ENCODE measurements around the gene CFAP54.
A peak's percentile ranks its signal among the peaks of the same experiment; 100 is the strongest.
"Not testable (repeated sequence)": the region's sequence is repeated elsewhere in the genome, so short reads cannot be mapped to it uniquely, and the experiment has no call there.

Gene CFAP54

GRCh38 chr12:96605684-96606083 is 116.3 kb downstream of the CFAP54 start:
- DNase-seq (ENCODE audit: extremely low spot score, insufficient read length, low read depth) = no peak
- no peak for FAIRE-seq

DNA sequence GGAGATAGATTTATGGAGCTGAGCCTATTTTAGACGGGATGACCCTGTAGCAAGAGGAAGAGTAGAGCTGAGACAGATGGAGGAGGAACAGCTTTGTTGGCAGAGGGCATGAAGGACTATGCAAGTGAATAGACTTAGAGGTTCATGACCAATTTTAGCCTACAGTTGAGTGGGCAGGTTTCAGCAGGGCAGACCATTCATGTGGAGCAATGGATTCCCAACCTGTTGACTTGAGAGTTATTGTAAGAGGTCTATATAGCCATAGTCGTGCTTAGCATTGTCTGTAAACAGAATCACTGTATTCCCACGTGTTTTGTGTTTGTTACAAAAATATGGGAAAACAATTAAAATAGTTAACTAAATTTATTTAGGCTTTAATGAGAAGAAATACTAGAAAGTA is 116.8 kb downstream of the CFAP54 start:
- no peak for DNase-seq (ENCODE audit: extremely low spot score, insufficient read length, low read depth)
- FAIRE-seq = no peak

- DNase-seq (ENCODE audit: extremely low spot score, insufficient read length, low read depth) (no peak), FAIRE-seq (no peak)
These were observed 117.3 kb downstream of the CFAP54 start for GRCh38 chr12:96606644-96607043.

GRCh38 chr12:96617178-96617577 is 127.8 kb downstream of the CFAP54 start:
- FAIRE-seq = no peak
- no peak for DNase-seq (ENCODE audit: extremely low spot score, insufficient read length, low read depth)

- FAIRE-seq (no peak), DNase-seq (ENCODE audit: extremely low spot score, insufficient read length, low read depth) (no peak)
These were observed 133.8 kb downstream of the CFAP54 start for GRCh38 chr12:96623155-96623554.

- FAIRE-seq (no peak), DNase-seq (ENCODE audit: extremely low spot score, insufficient read length, low read depth) (no peak)
These were observed 134.4 kb downstream of the CFAP54 start for GRCh38 chr12:96623656-96624217.

GRCh38 chr12:96635844-96636243 is 146.5 kb downstream of the CFAP54 start:
- DNase-seq (ENCODE audit: extremely low spot score, insufficient read length, low read depth) (no peak), FAIRE-seq (no peak)

DNA sequence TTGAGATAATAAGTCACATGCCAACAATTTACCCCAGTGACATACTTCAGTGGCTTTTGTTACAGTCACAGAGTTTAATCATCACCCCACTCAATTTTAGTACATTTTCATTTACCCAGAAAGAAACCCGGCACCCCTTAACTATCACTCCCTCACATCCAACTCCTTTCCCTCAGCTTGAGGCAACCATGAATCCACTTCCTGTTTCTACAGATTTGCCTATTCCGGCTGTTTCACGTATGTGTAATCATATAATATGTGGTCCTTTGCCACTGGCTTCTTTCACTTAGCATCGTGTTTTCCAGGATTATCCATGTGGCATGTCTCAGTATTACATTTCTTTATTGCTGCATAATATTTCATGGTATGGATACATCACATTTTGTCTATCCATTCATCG is 147.5 kb downstream of the CFAP54 start:
- FAIRE-seq (no peak), DNase-seq (ENCODE audit: extremely low spot score, insufficient read length, low read depth) (no peak)

GRCh38 chr12:96648923-96649322 is 159.5 kb downstream of the CFAP54 start:
- FAIRE-seq = no peak
- no peak for DNase-seq (ENCODE audit: extremely low spot score, insufficient read length, low read depth)

DNA sequence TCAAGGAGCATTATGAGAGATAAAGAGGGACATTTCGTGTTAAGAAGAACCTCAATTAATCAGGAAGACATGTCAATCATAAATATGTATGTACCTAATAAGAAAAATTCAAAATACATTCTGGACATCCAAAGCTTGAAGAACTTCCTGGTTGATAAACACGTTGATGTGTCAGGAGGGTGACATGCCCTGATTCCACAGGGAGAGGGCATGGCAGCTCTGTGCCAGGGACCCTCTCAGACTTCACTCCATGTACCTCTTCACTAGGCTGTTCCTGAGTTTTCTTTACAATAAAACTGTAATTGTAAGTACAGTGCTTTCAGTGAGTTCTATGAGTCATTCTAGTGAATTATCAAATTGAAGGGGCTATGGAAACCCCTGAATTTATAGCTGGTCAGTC is 163.5 kb downstream of the CFAP54 start:
- FAIRE-seq (no peak), DNase-seq (ENCODE audit: extremely low spot score, insufficient read length, low read depth) (no peak)

GRCh38 chr12:96658075-96658474 is 168.7 kb downstream of the CFAP54 start:
- no peak for DNase-seq (ENCODE audit: extremely low spot score, insufficient read length, low read depth)
- FAIRE-seq = peak; percentile 9

DNA sequence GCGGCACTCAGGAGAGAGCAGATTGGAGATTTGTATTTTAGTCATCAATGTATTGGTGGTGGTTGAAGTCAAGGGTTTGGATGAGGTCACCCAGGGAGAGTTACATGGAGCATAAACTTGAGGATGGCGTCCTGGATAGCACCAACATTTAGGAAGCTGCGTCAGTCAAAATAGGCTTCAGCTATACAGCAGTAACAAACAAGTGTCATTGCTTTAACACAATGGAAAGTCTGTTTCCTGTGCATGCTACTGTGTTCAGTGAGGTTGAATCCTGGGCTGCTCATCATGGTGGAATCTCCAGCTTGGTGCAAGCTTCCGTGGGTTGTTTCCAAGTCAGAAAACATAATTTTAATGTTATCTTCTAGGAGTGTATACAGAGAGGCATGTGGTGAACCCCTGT is 180.4 kb downstream of the CFAP54 start:
- FAIRE-seq (no peak), DNase-seq (ENCODE audit: extremely low spot score, insufficient read length, low read depth) (no peak)

- FAIRE-seq = no peak
- DNase-seq (ENCODE audit: extremely low spot score, insufficient read length, low read depth) = no peak
These were observed 181.0 kb downstream of the CFAP54 start for GRCh38 chr12:96670334-96670899.

DNA sequence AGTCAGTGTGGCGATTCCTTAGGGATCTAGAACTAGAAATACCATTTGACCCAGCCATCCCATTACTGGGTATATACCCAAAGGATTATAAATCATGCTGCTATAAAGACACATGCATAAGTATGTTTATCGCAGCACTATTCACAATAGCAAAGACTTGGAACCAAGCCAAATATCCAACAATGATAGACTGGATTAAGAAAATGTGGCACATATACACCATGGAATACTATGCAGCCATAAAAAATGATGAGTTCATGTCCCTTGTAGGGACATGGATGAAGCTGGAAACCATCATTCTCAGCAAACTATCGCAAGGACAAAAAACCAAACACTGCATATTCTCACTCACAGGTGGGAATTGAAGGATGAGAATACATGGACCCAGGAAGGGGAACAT is 186.1 kb downstream of the CFAP54 start:
- not testable (repeated sequence) for FAIRE-seq; DNase-seq (ENCODE audit: extremely low spot score, insufficient read length, low read depth)

DNA sequence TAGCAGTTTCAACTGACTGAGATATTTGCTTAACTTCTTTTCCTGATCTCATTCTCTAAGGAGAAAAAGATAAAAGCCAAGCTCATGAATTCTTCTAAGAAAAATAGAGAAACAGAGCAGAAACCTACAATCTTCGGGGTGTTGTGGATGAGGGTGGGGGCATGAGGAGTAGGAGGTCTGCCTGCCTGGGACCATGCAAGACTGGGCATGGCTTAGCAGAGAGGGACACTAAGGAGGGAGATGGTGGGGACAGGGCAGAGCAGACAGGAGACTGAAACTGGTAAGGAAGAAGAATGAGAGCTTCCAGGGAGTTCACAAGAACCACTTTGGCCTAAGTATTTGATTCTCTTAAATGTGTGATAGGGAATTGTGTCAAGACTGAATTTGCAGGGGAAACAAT is 188.0 kb downstream of the CFAP54 start:
- DNase-seq (ENCODE audit: extremely low spot score, insufficient read length, low read depth) (no peak), FAIRE-seq (no peak)

- DNase-seq (ENCODE audit: extremely low spot score, insufficient read length, low read depth) (no peak), FAIRE-seq (no peak)
These were observed 198.3 kb downstream of the CFAP54 start for GRCh38 chr12:96687719-96688118.

DNA sequence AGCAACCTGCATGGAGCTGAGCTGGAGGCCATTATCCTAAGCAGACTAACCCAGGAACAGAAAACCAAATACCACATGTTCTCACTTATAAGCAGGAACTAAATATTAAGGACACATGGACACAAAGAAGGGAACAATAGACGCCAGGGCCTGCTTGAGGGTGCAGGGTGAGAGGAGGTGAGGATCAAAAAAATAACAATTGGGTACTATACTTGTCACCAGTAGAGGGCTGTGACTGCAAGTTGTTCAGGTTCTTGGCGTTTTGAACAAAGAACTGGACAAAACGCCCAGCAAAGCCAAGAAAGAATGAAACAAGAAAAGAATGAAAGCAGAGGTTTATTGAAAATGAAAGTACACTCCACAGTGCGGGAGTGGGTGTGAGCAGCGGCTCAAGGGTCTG is 209.1 kb downstream of the CFAP54 start:
- FAIRE-seq = no peak
- no peak for DNase-seq (ENCODE audit: extremely low spot score, insufficient read length, low read depth)

DNA sequence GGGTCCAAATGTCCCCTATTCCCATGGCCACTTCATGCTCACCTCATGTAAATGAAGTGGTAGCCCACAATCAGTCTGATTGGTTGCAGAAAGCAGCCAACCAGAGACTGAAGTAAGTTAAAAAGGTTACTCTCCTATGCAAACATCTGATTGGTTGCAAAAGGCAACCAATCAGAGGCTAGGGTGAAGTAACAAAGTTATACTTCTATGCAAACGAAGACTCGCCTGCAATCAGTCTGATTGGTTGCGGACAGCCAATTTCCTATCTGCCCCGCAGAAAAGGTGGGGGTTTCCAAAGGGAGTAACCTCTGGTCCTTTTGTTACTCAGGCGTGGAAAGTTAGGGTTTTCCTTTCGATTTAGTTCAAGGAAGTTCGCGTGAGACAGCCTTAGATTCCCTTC is 209.6 kb downstream of the CFAP54 start:
- FAIRE-seq = no peak
- DNase-seq (ENCODE audit: extremely low spot score, insufficient read length, low read depth) = no peak

DNA sequence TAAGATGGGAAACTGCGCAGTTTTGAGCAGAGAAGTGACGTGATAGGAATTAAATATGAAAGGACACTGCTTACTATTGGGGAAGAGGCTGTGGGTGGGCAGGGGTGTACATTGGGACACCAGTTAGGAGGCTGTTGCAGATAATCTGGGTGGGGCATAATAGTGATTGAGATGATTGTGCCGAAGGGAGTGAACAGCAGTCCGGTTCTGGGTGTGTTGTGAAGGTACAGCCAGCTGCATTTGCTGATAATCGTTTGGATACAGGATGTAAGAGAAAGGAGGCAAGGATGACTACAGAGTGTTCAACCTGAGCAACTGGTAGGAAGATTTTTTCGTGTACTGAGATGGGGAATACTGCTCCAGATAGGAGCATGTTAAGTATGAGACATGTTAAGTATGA is 212.5 kb downstream of the CFAP54 start:
- DNase-seq (ENCODE audit: extremely low spot score, insufficient read length, low read depth) (no peak), FAIRE-seq (no peak)

DNA sequence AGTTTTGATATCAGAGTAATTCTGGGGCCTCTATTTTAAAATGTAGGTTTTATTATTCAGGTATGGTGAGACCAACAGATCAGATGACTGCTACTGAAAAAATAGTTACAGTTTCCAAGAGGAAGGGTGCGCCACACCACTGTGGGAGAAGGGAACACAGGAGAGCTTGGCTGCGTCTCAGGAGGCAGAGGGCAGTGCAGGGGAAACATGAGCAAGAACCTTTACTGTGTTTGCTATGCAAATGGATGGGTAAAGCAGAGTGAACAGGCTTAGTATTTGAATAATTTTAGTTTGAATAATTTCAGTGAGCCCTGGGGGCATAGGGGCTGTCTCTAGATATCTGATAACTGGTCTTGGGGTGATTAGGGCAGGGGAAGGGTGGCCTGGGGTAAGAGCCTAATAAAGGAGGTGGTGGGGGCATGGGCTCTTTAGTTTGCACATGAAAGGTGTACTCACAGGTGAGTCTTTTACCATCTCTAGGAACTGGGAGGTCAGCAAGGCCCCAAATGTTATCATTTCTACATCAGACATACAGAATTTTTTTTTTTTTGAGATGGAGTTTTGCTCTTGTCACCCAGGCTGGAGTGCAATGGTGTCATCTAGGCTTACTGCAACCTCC is 220.9 kb downstream of the CFAP54 start:
- no peak for DNase-seq (ENCODE audit: extremely low spot score, insufficient read length, low read depth)
- FAIRE-seq = no peak

- FAIRE-seq = no peak
- no peak for DNase-seq (ENCODE audit: extremely low spot score, insufficient read length, low read depth)
These were observed 222.0 kb downstream of the CFAP54 start for GRCh38 chr12:96711364-96711763.

- DNase-seq (ENCODE audit: extremely low spot score, insufficient read length, low read depth) (no peak), FAIRE-seq (no peak)
These were observed 224.8 kb downstream of the CFAP54 start for GRCh38 chr12:96714199-96714598.
